Cerebellar nuclear complex (tissue), 1 donor: Measurements from ENCODE around the gene GPRASP3.
A peak's percentile ranks its signal among the peaks of the same experiment; 100 is the strongest.
"Not testable (repeated sequence)": the region's sequence is repeated elsewhere in the genome, so short reads cannot be mapped to it uniquely, and the experiment has no call there.

Source experiments
- DNase-seq, 2 experiments: peaks; one replicate each; lab custom pipeline; 2025; lab: John Stamatoyannopoulos, UW

The GPRASP3 gene, protein sequence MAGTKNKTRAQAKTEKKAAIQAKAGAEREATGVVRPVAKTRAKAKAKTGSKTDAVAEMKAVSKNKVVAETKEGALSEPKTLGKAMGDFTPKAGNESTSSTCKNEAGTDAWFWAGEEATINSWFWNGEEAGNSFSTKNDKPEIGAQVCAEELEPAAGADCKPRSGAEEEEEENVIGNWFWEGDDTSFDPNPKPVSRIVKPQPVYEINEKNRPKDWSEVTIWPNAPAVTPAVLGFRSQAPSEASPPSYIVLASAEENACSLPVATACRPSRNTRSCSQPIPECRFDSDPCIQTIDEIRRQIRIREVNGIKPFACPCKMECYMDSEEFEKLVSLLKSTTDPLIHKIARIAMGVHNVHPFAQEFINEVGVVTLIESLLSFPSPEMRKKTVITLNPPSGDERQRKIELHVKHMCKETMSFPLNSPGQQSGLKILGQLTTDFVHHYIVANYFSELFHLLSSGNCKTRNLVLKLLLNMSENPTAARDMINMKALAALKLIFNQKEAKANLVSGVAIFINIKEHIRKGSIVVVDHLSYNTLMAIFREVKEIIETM

DNA sequence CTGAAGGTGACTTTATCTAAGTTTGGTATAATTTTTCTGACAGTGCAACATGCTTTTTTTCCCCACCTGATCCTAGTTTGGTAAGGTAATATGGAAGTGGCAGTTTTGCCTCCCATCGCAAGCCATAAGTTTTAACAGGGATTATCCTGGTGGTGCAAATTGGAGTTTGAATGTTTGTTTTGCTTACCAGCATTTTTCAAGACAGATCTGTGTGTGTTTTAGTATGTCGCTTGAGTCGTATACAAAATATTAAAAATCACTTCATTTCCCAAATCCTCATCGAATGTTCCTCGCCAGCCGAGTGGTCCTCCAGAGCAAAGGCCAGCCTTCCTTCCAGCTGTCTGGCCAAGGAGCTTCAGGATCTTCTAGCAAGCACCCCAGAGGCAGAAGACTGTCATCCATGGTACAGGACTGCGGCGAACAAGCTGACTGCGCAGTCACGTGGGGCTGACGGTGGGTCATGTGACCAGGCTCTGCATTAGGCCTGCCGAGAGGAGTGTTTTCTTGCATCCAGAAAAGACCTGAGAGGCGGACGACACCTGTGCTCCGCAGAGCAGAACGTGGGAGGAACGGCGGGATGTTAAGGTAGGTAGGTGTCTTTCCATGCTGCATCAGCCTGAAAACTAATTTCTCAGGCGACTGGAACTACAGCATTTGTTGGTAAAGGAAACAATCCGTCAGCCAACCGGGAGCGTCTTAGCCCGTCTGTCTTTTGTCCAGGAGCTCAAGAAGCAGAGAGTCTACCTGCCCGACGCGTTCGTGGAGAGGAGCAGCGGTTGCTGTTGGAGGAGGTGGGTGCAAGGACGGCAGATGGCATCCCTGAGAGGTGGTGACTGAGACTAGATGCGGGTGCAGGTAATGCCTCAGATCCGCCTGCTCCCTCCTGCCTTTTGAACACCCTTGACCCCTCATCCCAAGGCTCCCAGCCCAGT is at the start of gene GPRASP3:
TSS of gene GPRASP3 (plus strand) at position 507 of the 932 bp plus-strand sequence. CDS start 28,253 bp downstream, outside the sequence.
- DNase-seq, result peak in 1 of 2 experiments; percentile 26

GRCh38 chrX:102672856-102673255 is 47.7 kb upstream of the GPRASP3 start:
- DNase-seq, result no peak

DNA sequence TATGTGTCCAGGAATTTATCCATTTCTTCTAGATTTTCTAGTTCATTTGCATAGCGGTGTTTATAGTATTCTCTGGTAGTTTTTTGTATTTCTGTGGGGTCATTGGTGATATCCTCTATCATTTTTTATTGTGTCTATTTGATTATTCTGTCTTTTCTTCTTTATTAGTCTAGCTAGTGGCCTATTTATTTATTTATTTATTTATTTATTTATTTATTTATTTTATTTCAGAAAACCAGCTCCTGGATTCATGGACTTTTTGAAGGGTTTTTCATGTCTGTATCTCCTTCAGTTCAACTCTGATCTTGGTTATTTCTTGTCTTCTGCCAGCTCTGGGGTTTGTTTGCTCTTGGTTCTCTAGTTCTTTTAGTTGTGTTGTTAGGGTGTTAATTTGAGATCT is 43.1 kb upstream of the GPRASP3 start:
- DNase-seq, result not testable (repeated sequence)

DNA sequence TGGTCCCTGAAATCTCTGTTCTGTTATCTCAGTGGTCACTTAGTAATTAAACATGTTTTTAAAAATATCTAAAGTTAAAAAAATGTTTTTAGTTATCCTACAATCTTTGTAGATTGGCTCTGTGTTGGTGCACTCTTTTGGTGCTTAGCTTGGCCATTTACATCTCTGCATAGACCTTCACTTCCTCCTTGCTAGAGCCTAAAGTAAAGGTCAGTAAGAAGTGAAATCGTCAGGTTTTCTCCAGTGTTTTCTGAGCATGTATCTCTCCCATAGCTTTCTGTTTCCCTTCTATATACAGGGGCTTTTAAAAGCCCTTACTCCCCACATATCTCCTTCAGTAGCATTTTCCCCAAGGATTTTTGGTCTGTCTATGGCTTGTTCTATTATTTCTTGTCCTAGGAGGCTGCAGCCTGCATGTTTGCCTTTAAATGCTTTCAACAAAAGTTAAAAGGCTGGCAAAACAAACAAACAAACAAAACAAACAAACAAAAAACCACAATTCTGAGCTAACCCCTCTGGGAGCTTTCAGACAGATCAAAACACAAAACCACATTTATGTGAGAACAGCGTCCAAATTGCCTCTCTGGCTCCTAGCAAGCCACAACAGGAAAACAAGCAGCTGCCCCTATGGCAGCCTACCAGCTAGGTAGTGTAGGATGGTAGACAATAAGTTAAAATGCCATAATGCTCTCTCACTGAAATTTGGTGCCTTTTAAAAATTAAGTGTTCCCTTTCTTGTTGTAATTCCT is 35.6 kb upstream of the GPRASP3 start:
- no peak for DNase-seq

DNA sequence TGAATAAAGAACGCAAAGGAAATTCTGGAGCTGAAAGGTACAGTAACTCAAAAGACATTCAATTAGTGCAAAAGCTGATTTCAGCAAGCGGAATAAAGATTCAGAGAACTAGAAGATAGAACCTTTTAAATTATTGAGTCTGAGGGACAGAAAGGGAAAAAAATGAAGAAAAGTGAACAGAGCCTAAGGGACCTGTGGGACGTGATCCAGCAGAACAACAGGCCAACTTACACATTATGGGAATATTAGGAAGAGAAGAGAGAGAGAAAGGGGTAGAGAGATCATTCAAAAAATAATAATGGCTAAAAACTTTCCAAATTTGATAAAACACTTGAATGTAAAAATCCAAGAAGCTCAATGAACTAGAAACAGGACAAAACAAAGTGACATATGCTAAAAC is 25.8 kb upstream of the GPRASP3 start:
- no peak for DNase-seq

DNA sequence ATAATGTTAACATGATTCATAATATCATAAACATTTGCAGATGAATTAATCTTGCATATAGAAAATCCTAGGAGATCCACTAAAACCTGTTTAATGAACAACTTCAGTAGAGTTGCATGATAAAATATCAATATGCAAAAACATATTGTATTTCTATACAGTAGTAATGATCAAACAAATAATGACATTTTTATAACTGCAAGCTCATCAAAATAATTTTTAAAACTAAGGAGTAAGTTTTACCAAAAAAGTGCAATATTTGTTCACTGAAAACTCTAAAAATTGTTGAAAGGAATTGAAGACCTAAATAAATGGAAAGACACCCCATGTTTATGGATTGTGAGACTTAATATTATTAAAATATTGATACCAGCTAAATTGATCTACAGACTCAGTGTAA is 24.2 kb upstream of the GPRASP3 start:
- DNase-seq, result no peak

DNA sequence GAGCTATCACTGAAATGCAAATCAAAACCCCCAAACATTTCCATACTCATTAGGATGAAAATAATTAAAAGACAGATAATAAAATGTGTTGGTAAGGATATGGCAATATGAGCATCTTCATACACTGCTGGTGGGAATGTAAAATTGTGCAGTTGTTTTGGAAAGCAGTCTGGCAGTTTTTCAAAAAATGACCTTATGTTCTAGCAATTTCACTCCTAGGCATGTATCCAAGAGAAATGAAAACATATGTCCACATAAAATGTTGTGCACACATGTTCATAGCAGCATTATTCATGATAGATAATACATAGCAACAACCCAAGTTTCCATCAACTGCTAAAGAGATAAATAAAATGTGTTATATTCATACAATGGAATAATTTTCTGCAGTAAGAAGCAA is 23.0 kb upstream of the GPRASP3 start:
- DNase-seq, result no peak

GRCh38 chrX:102708900-102709299 is 11.6 kb upstream of the GPRASP3 start:
- no peak for DNase-seq

DNA sequence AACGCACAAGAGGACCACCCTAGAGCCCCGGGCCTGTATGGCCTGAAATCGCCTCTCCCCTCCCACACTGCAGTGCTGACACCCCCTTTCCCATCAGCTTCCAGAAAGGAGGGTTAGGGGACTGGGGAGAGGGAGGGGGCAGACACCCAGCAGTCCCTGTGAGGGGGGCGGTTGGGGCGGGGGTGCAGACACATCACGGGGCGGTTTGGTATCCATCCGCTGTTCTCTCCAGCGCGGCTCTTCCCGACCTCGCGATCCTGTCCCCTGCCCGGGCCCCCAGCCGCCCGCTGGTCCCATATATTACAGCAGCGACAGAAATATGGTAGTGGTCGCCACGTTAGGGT is 8.7 kb upstream of the GPRASP3 start:
- DNase-seq, result no peak

- peak in 1 of 2 experiments; percentile 6 for DNase-seq
Measured at GRCh38 chrX:102712216-102712966, 8.2 kb upstream of the GPRASP3 start, which contains the start of gene GPRASP2. TSS of gene GPRASP2 (plus strand) at chrX:102712448. CDS start at chrX:102714870, 2,422 bp downstream.

DNA sequence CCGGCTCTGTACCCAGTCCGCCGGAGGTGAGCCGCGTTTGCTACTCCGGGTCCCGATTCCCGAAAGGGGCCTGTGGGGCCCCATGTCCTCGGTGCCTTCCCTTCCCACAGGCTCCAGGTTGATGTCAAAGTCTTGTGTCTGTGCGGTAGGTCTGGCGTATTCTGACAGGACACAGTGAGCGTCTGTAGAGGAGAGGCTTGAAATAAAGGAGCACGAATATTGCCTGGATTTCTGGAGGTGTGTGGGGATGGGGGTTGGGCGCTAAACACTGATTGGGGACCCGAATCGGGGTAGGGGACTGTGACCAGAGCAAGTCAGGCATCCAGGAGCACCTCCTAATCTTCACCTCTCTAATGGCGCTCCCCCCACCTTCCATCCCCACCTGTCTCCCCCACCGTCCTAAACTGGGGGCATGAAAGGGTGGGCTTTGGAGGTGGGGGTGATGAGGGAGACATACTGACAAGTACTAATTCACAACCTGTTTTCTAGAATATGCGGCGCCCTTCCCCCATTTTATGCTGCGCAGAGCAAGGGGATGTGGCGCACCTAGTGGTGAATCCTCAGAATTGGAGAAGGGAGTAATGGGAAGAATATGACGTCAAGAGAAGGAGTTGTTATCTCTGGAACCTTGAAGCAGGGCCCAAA is 7.4 kb upstream of the GPRASP3 start:
- DNase-seq, result peak; percentile 11 to 15

- DNase-seq, result no peak
Measured at GRCh38 chrX:102714994-102715393, 5.5 kb upstream of the GPRASP3 start.

DNA sequence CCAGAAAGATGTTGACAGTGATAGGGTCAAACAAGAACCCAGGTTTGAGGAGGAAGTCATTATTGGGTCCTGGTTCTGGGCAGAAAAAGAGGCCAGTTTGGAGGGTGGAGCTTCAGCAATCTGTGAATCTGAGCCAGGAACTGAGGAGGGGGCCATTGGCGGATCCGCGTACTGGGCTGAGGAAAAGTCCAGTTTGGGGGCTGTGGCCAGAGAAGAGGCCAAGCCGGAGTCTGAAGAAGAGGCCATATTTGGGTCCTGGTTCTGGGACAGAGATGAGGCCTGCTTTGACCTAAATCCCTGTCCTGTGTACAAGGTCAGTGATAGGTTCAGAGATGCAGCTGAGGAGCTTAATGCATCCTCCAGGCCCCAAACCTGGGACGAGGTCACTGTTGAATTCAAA is 4.6 kb upstream of the GPRASP3 start:
- DNase-seq, result no peak

- DNase-seq, result not testable (repeated sequence)
Measured at GRCh38 chrX:102721169-102721506, 595 bp downstream of the GPRASP3 start.

DNA sequence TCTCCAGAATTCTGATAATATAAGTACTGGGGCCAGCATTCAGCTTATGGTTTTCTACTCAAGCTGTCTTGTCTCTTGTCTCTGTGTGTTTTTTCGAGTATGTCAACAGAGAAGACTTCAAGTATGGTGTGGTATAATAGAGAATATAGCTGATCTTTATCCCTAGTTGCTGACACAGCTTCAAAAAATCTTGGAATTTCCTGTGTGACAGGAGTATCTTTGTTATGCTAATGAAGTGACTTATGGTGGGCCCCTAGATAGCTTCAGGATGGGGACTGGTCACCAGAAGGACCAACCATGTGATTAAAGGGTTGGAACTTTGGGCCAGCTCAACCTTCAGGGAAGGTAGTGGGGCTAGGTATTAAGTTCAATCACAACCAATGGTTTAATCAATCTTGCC is 2.9 kb downstream of the GPRASP3 start:
- DNase-seq, result no peak

- no peak for DNase-seq
Measured at GRCh38 chrX:102727761-102728160, 7.2 kb downstream of the GPRASP3 start.

GRCh38 chrX:102728646-102729045 is 8.1 kb downstream of the GPRASP3 start:
- no peak for DNase-seq

DNA sequence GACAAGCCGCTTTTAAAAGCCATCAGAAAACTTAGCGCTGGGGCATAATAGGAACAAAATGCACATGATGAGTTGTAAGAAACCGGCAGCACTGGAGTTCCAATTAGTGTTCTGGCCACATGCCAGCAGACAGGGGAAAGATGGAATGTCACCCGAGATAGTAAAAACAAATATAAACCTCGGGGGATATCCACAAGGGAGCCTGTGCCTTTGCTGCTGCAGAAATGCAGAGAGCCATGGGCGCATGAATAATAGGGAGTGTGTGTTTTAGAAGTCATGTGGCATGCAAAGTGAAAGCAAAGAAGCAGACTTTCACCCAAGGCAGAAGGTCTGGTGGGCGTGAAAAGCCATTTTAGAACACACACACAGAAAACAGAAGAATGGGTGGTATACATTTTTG is 19.1 kb downstream of the GPRASP3 start:
- no peak for DNase-seq

DNA sequence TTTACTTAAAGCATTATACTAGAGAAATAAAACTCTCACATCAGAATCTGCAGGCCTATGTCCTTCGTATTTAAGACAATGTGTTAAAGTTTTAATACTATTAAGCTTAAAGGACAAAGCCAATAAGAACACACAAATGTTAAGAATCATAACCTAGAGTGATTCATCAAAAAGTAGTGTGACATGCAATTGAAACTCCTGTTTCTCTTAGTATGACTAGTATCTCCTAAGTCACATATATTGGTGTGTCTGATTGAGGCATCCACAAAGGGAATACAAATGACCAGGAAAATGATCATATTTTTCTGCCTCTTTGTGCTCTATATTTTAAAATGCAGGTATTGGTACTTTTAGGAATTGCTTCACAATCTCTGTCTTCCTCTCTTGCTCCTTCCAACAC is 23.8 kb downstream of the GPRASP3 start:
- DNase-seq, result no peak

DNA sequence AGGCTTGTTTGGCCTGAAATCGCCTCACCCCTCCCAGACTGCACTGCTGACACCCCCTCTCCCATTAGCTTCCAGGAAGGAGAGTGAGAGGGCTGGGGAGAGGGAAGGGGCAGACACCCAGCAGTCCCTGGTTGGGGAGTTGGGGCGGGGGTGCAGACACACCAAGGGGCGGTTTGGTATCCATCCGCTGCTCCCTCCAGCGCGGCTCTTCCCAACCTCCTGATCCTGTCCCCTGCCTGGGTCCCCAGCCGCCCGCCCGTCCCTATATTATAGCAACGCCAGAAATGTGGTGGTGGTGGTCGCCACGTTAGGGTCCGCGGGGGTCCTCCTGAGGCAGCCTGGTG is 24.9 kb downstream of the GPRASP3 start:
- DNase-seq, result no peak
